Left renal pelvis (tissue), 4 donors: ENCODE results near the gene MRPL58. TPM values are rescaled to one million over a fixed set of nuclear protein-coding genes. Genes with fewer than 3 reads are reported as not detected.
"Not testable (repeated sequence)": the region's sequence is repeated elsewhere in the genome, so short reads cannot be mapped to it uniquely, and the experiment has no call there.

Experiments
- DNase-seq, 4 donors: peaks; one replicate each; pipeline ENCODE4 v3.0.0-alpha.2; 2013; ENCODE audit warnings: low read depth in 4 of 4, low spot score in 3 of 4
- polyA plus RNA-seq, 4 donors: library from polyadenylated mRNA; unstranded; fragments of 120-200 nt; gene quantifications; one replicate each; pipeline ENCODE4 v1.2.1, GENCODE V29; 2013; ENCODE audit not compliant: insufficient read length in 4 of 4

MRPL58 gene
- polyA plus RNA-seq, 4 donors, result 19.1 to 29.5 (median 25.6) TPM

GRCh38 chr17:74986206-74986576 is 26.3 kb upstream of the MRPL58 start:
- no peak for DNase-seq

- DNase-seq, result peak in 2 of 4 donors; percentile 81 to 84
Measured at GRCh38 chr17:74987418-74987908, 25.0 kb upstream of the MRPL58 start, which contains the start of gene CDR2L. TSS of gene CDR2L (plus strand) at chr17:74987632. CDS start at chr17:74988044, 412 bp downstream.

GRCh38 chr17:74987909-74988711 is 24.4 kb upstream of the MRPL58 start:
- DNase-seq, result no peak

GRCh38 chr17:74990581-74991105 is 21.8 kb upstream of the MRPL58 start:
- DNase-seq, result no peak

- DNase-seq, result no peak
Measured at GRCh38 chr17:74992223-74992622, 20.2 kb upstream of the MRPL58 start.

- no peak for DNase-seq
Measured at GRCh38 chr17:74994440-74994839, 18.0 kb upstream of the MRPL58 start.

GRCh38 chr17:74995847-74996246 is 16.6 kb upstream of the MRPL58 start:
- DNase-seq, result no peak

GRCh38 chr17:74998783-74999182 is 13.7 kb upstream of the MRPL58 start:
- no peak for DNase-seq

GRCh38 chr17:74999523-74999922 is 12.9 kb upstream of the MRPL58 start:
- no peak for DNase-seq

GRCh38 chr17:75001915-75002843 is 10.3 kb upstream of the MRPL58 start:
- DNase-seq, result no peak

GRCh38 chr17:75003070-75003956 is 9.2 kb upstream of the MRPL58 start:
- no peak for DNase-seq

- no peak for DNase-seq
Measured at GRCh38 chr17:75003957-75004355, 8.5 kb upstream of the MRPL58 start.

GRCh38 chr17:75004371-75004770 is 8.1 kb upstream of the MRPL58 start:
- no peak for DNase-seq

GRCh38 chr17:75005291-75005690 is 7.2 kb upstream of the MRPL58 start:
- no peak for DNase-seq

- not testable (repeated sequence) for DNase-seq
Measured at GRCh38 chr17:75006084-75006483, 6.4 kb upstream of the MRPL58 start.

GRCh38 chr17:75006653-75007052 is 5.8 kb upstream of the MRPL58 start:
- no peak for DNase-seq

GRCh38 chr17:75008373-75008772 is 4.1 kb upstream of the MRPL58 start:
- DNase-seq, result no peak

GRCh38 chr17:75009139-75009724 is 3.2 kb upstream of the MRPL58 start:
- DNase-seq, result no peak

GRCh38 chr17:75010683-75011400 is 1.6 kb upstream of the MRPL58 start:
- DNase-seq, result no peak
